Thoracic aorta (tissue), 2 donors: ENCODE measurements around the gene TEX35. TPM values are rescaled to one million over a fixed set of nuclear protein-coding genes. Genes with fewer than 3 reads are reported as not detected.
A peak's percentile ranks its signal among the peaks of the same experiment; 100 is the strongest.

Experiments
- ATAC-seq: fragments of 150-250 bp; one replicate; pipeline ENCODE4 v1.8.0; 2017; ENCODE audit warnings: low read depth; ENCODE audit not compliant: insufficient number of reproducible peaks, low FRiP score
- DNase-seq: peaks from one replicate; pipeline ENCODE4 v3.0.0-alpha.2; 2020; ENCODE audit warnings: low spot score
- H3K27ac ChIP-seq, 2 donors: fragments of 200-600 bp; sonication (generic); 1 replicate in 1 of 2; 2 replicates in 1 of 2; pipeline ENCODE4 v1.5.1; 2016; ENCODE audit warnings: mild to moderate bottlenecking in 2 of 2, moderate library complexity in 2 of 2
- H3K27me3 ChIP-seq: fragments of 200-600 bp; sonication (generic); replicated peaks from 2 replicates; pipeline ENCODE4 v1.6.0; 2016; ENCODE audit warnings: mild to moderate bottlenecking; ENCODE audit not compliant: insufficient read depth
- H3K36me3 ChIP-seq: fragments of 200-600 bp; sonication (generic); one replicate; pipeline ENCODE4 v1.5.1; 2016
- H3K4me1 ChIP-seq, 2 donors: fragments of 200-600 bp; sonication (generic); 1 replicate in 1 of 2; 2 replicates in 1 of 2; pipeline versions ENCODE4 v1.5.1 to v1.6.0; 2016; ENCODE audit warnings: low read depth in 2 of 2, mild to moderate bottlenecking in 1 of 2; ENCODE audit not compliant: control insufficient read depth in 1 of 2
- H3K4me3 ChIP-seq: fragments of 200-600 bp; sonication (generic); 2 replicates; pipeline ENCODE4 v1.5.1; 2016; ENCODE audit warnings: mild to moderate bottlenecking
- H3K9me3 ChIP-seq: fragments of 200-600 bp; sonication (generic); 2 replicates; pipeline ENCODE4 v1.5.1; 2016
- CTCF ChIP-seq: fragments of 200-600 bp; sonication (generic); IDR thresholded peaks from one replicate; pipeline ENCODE4 v1.5.1; 2019; ENCODE audit warnings: antibody characterized with exemption
- total RNA-seq, 2 donors: library from RNA; depleted of rRNA; stranded (reverse); fragments of >200 nt; gene quantifications; one replicate each; pipeline versions ENCODE4 v1.1.0 to v1.2.3, GENCODE V29; 2016

TEX35 gene
- total RNA-seq, 2 donors from 2014 or later, result not detected

GRCh38 chr1:178531887-178532286 lies 19.0 kb downstream of the TEX35 start:
- ATAC-seq (no peak), DNase-seq (no peak)
- TF ChIP-seq CTCF, result no peak
- H3K4me1 ChIP-seq, result peaks cover 0 to 3% of the 10 kb centered on the region in 2 donors
- no peaks in the 10 kb centered on the region for H3K9me3 ChIP-seq
- H3K36me3 ChIP-seq, result no peaks in the 10 kb centered on the region
- no peak overlapping the region for H3K27ac ChIP-seq
- no peaks in the 10 kb centered on the region for H3K27me3 ChIP-seq
- peak overlapping the region; percentile 24 for H3K4me3 ChIP-seq

- Histone ChIP-seq H3K9me3 (no peaks in the 10 kb centered on the region), H3K4me3 (peak overlapping the region; percentile 24), H3K36me3 (no peaks in the 10 kb centered on the region), H3K4me1 (peaks cover 0 to 3% of the 10 kb centered on the region in 2 donors), H3K27ac (no peak overlapping the region), H3K27me3 (no peaks in the 10 kb centered on the region)
- peak; percentile 38 for ATAC-seq
- TF ChIP-seq CTCF, result peak; percentile 88
- no peak for DNase-seq
These were observed 19.5 kb downstream of the TEX35 start for GRCh38 chr1:178532392-178532791.

- no peaks in the 10 kb centered on the region for H3K36me3 ChIP-seq
- no peak overlapping the region for H3K4me3 ChIP-seq
- no peaks in the 10 kb centered on the region for H3K9me3 ChIP-seq
- no peaks in the 10 kb centered on the region for H3K27me3 ChIP-seq
- TF ChIP-seq CTCF, result no peak
- H3K4me1 ChIP-seq, result peaks cover 0 to 3% of the 10 kb centered on the region in 2 donors
- H3K27ac ChIP-seq, result no peak overlapping the region
- DNase-seq, result no peak
- ATAC-seq, result no peak
These were observed 20.4 kb downstream of the TEX35 start for GRCh38 chr1:178533121-178533946.

GRCh38 chr1:178534137-178534868 lies 21.4 kb downstream of the TEX35 start:
- DNase-seq (no peak), ATAC-seq (no peak)
- H3K27me3 ChIP-seq, result no peaks in the 10 kb centered on the region
- TF ChIP-seq CTCF, result no peak
- H3K9me3 ChIP-seq, result no peaks in the 10 kb centered on the region
- H3K4me1 ChIP-seq, result peaks cover 0 to 3% of the 10 kb centered on the region in 2 donors
- no peak overlapping the region for H3K4me3 ChIP-seq
- no peak overlapping the region for H3K27ac ChIP-seq
- no peaks in the 10 kb centered on the region for H3K36me3 ChIP-seq

GRCh38 chr1:178536329-178536728 lies 23.4 kb downstream of the TEX35 start:
- H3K4me1 ChIP-seq, result peaks cover 0 to 3% of the 10 kb centered on the region in 2 donors
- H3K9me3 ChIP-seq, result no peaks in the 10 kb centered on the region
- no peaks in the 10 kb centered on the region for H3K36me3 ChIP-seq
- ATAC-seq (no peak), DNase-seq (no peak)
- H3K27me3 ChIP-seq, result no peaks in the 10 kb centered on the region
- H3K27ac ChIP-seq, result no peak overlapping the region
- H3K4me3 ChIP-seq, result no peak overlapping the region
- no peak for TF ChIP-seq CTCF
